H1 (cell line): Measurements from ENCODE around the gene G2E3.

Source experiments
- EGR1 ChIP-seq: IDR thresholded peaks from 2 replicates; pipeline ENCODE4 v1.6.1; 2011; ENCODE audit warnings: low read depth, low read length, borderline replicate concordance
- JUND ChIP-seq: IDR thresholded peaks from 2 replicates; pipeline ENCODE4 v1.6.1; 2011; ENCODE audit warnings: mild to moderate bottlenecking, improper control_type of control experiment, low read length
- PHF8 ChIP-seq: fragments of 200-600 bp; sonication (generic); conservative IDR thresholded peaks from 2 replicates; pipeline ENCODE4 v1.7.1; 2012; ENCODE audit warnings: low read depth, mild to moderate bottlenecking, inconsistent platforms, low read length, moderate library complexity
- POLR2A ChIP-seq, 2 experiments: IDR thresholded peaks; 1 replicate in 1 of 2; 2 replicates in 1 of 2; pipeline ENCODE4 v1.6.1; 2011; ENCODE audit warnings: low read depth in 2 of 2, low read length in 2 of 2, mild to moderate bottlenecking in 2 of 2; ENCODE audit errors: control extremely low read depth in 1 of 2
- POLR2AphosphoS5 ChIP-seq: IDR thresholded peaks from 2 replicates; pipeline ENCODE4 v1.6.1; 2011; ENCODE audit warnings: low read depth, low read length
- RFX5 ChIP-seq: IDR thresholded peaks from 2 replicates; pipeline ENCODE4 v1.6.1; 2011; ENCODE audit warnings: low read depth, low read length, improper control_type of control experiment, borderline replicate concordance
- TF ChIP-seq, protein P1 (sequence below), 3 experiments: IDR thresholded peaks; 1 replicate in 2 of 3; 2 replicates in 1 of 3; pipeline versions ENCODE4 v1.5.1 to v1.6.1; 2011; ENCODE audit warnings: low read length in 3 of 3, mild to moderate bottlenecking in 3 of 3, inconsistent platforms in 2 of 3, low read depth in 1 of 3, moderate library complexity in 1 of 3; ENCODE audit not compliant: insufficient read depth in 1 of 3; ENCODE audit errors: control extremely low read depth in 1 of 3

DNA sequence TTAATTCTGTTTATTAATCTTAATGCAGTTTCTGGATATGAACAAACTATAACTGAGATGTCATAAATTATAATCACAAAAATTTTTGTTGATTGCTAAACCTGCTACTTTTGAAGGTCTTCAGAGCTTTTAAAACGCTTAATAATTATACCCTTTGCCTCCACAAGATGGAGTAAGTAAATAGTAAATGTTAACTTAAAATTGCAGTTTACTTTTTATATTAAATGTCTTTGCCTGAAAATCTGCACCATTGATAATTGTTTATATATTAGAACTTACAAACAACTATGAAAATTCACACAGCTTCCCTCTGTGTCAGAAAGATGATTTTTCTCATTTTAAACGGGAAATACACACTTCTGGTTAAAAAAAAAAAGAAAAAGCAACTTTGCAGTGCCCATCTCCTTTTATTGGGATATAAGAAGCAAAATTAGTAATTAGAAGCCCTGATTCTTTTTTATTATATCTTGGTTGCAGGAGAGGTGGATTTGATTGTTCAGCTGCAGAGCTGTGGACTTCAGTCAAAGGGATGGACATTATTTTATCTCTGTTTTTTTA is 98.7 kb downstream of the G2E3 start:
- TF ChIP-seq RFX5 (no peak), JUND (no peak), POLR2A (IDR thresholded peaks at IDR 0.05; ENCODE audit: control extremely low read depth in 1 of 2, low read depth in 2 of 2, low read length in 2 of 2) (no peak), PHF8 (no peak), POLR2AphosphoS5 (no peak), EGR1 (no peak)
- TF ChIP-seq, protein P1, sequence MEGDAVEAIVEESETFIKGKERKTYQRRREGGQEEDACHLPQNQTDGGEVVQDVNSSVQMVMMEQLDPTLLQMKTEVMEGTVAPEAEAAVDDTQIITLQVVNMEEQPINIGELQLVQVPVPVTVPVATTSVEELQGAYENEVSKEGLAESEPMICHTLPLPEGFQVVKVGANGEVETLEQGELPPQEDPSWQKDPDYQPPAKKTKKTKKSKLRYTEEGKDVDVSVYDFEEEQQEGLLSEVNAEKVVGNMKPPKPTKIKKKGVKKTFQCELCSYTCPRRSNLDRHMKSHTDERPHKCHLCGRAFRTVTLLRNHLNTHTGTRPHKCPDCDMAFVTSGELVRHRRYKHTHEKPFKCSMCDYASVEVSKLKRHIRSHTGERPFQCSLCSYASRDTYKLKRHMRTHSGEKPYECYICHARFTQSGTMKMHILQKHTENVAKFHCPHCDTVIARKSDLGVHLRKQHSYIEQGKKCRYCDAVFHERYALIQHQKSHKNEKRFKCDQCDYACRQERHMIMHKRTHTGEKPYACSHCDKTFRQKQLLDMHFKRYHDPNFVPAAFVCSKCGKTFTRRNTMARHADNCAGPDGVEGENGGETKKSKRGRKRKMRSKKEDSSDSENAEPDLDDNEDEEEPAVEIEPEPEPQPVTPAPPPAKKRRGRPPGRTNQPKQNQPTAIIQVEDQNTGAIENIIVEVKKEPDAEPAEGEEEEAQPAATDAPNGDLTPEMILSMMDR (IDR thresholded peaks at IDR 0.05; ENCODE audit: control extremely low read depth in 1 of 3, insufficient read depth in 1 of 3, low read depth in 1 of 3, low read length in 3 of 3): no peak
